MCF 10A (cell line): ENCODE measurements around the gene SLC38A6. TPM values are rescaled to one million over a fixed set of nuclear protein-coding genes. Genes with fewer than 3 reads are reported as not detected.

Source experiments
- BruUV-seq: library from RNA; stranded (reverse); fragments of 400-500 nt; replicated peaks from 2 replicates; lab custom pipeline; 2021; lab: Mats Ljungman, UMichigan
- CTCF ChIA-PET: fragments of 300-600 bp; sonication (Branson Sonifier 250); formaldehyde crosslinking; extraction: SDS; loops from one replicate; lab custom pipeline; 2021; ENCODE audit warnings: antibody characterized with exemption, inconsistent platforms; lab: Yijun Ruan, JAX
- POLR2A ChIA-PET: fragments of 300-600, 350-650 bp; sonication (Branson Sonifier 250); formaldehyde crosslinking; extraction: SDS; loops from one replicate; lab custom pipeline; 2020; ENCODE audit warnings: antibody characterized with exemption, inconsistent platforms; lab: Yijun Ruan, JAX
- DNase-seq: peaks from one replicate; pipeline ENCODE4 v3.0.0-alpha.2; 2018; ENCODE audit not compliant: unreplicated experiment
- H3K27ac Mint-ChIP-seq: one replicate; pipeline ENCODE4 v1.8.0; 2022; ENCODE audit warnings: mild to moderate bottlenecking, low read depth, mixed read lengths; ENCODE audit not compliant: unreplicated experiment
- H3K27me3 Mint-ChIP-seq: one replicate; pipeline ENCODE4 v1.8.0; 2022; ENCODE audit warnings: mixed read lengths; ENCODE audit not compliant: insufficient read depth, unreplicated experiment
- H3K36me3 Mint-ChIP-seq: one replicate; pipeline ENCODE4 v1.8.0; 2022; ENCODE audit warnings: mild to moderate bottlenecking, moderate library complexity, mixed read lengths; ENCODE audit not compliant: insufficient read depth, unreplicated experiment
- H3K4me1 Mint-ChIP-seq: one replicate; pipeline ENCODE4 v1.8.0; 2022; ENCODE audit warnings: mixed read lengths; ENCODE audit not compliant: insufficient read depth, unreplicated experiment
- H3K4me3 Mint-ChIP-seq: one replicate; pipeline ENCODE4 v1.8.0; 2022; ENCODE audit warnings: mild to moderate bottlenecking, moderate library complexity, mixed read lengths; ENCODE audit not compliant: unreplicated experiment
- H3K9me3 Mint-ChIP-seq: one replicate; pipeline ENCODE4 v1.8.0; 2022; ENCODE audit warnings: mixed read lengths; ENCODE audit not compliant: unreplicated experiment
- intact Hi-C: fragments of 100-400 bp; cut with micrococcal nuclease; formaldehyde crosslinking; loops from 2 replicates; pipeline ENCODE4 v1.14.1; 2022
- total RNA-seq: library from RNA; stranded (reverse); gene quantifications from 2 replicates; pipeline ENCODE4 v1.2.3, GENCODE V29; 2022
- TF ChIP-seq, protein P1 (sequence below): fragments of 200-600 bp; IDR thresholded peaks from one replicate; pipeline ENCODE4 v1.8.0; 2022; ENCODE audit warnings: antibody characterized with exemption, mild to moderate bottlenecking; ENCODE audit not compliant: unreplicated experiment

SLC38A6 gene
- total RNA-seq, 1 experiment from 2014 or later: 7.9 TPM

DNA sequence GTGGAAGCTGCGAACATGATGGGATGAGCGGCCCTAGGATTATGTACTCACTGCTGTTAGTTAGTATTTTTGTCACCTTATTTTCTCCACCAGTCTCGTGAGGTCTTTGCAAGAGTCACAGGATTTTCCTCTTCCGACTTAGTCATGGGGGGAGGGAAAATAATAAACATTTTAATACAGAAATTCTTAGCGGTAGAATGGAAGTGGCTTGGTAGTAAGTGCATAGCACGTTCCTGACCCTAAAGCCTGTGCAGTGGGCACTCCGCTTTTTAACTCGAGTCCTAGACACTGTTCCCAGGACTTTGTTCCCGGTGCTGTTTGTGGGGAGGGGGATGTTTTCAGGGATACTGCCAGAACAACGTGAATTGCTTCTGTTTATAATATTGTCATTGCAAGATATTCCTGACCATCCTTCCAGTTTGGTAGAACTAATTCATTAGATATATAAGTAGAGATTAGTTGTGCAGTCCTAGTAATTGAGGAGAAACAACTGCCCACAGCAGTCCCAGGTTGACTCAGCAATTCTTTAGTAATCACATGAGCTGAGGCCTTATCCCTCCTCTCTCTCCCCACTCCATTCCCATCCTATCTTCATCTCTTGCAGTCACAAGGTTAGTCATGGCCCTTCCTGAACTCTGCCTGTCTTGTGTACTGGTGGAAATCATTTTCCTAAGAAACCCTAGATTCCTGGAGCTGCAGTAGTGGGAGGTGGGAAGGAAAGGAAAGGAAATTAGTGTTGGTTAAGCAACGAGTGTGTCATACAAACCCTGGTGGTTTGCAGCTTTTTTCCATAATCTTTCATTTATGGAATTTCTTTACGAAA, 799 bp downstream of the SLC38A6 start:
- Mint-ChIP-seq H3K36me3 (peaks cover 17% of the 10 kb centered on the region), H3K4me1 (peaks cover 16% of the 10 kb centered on the region), H3K27me3 (no peaks in the 10 kb centered on the region), H3K9me3 (no peaks in the 10 kb centered on the region), H3K4me3 (no peak overlapping the region), H3K27ac (no peak overlapping the region)
- ChIA-PET CTCF (interaction anchor here (0.6 to 1.3 kb wide), 7 partner anchors 10 to 1102 kb away, joined by 3 to 4 read pairs (median 4); no protein-coding TSS in a partner anchor), POLR2A (interaction anchor here (0.6 to 5.1 kb wide), 25 partner anchors 8 to 521 kb away, joined by 3 to 45 read pairs (median 4); partner anchors contain the start of genes MNAT1 and SIX4)
- DNase-seq: peak; percentile 62
- TF ChIP-seq, protein P1, sequence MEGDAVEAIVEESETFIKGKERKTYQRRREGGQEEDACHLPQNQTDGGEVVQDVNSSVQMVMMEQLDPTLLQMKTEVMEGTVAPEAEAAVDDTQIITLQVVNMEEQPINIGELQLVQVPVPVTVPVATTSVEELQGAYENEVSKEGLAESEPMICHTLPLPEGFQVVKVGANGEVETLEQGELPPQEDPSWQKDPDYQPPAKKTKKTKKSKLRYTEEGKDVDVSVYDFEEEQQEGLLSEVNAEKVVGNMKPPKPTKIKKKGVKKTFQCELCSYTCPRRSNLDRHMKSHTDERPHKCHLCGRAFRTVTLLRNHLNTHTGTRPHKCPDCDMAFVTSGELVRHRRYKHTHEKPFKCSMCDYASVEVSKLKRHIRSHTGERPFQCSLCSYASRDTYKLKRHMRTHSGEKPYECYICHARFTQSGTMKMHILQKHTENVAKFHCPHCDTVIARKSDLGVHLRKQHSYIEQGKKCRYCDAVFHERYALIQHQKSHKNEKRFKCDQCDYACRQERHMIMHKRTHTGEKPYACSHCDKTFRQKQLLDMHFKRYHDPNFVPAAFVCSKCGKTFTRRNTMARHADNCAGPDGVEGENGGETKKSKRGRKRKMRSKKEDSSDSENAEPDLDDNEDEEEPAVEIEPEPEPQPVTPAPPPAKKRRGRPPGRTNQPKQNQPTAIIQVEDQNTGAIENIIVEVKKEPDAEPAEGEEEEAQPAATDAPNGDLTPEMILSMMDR: no peak
- intact Hi-C loops: loop anchor here (2.0 to 5.0 kb wide), 5 partner anchors 200 to 355 kb away; partner anchors contain the start of gene SIX4
- no TSS peak for BruUV-seq

DNA sequence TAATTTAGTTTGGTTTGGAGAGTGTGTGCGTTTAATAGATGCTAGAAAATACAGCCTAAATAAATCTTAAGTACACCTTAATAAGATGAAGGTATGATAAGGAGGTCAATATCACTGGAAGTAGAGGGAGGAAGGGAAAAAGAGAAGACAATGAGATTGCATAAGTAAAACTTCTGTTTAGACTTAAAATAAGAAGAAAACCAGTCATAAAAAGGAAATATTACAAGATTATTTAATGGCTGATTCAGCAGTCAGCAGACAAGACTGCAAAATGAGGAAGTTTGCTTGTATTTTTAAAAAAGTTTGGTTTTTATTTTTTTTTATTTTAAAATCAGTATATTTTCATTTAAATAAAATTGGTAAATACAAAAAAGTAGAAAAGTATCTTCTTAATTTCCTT, 3.2 kb downstream of the SLC38A6 start:
- intact Hi-C loops: loop anchor here (5.0 kb wide), 2 partner anchors 198 to 357 kb away; no protein-coding TSS in a partner anchor
- peaks cover 11% of the 10 kb centered on the region for H3K4me1 Mint-ChIP-seq
- DNase-seq: no peak

DNA sequence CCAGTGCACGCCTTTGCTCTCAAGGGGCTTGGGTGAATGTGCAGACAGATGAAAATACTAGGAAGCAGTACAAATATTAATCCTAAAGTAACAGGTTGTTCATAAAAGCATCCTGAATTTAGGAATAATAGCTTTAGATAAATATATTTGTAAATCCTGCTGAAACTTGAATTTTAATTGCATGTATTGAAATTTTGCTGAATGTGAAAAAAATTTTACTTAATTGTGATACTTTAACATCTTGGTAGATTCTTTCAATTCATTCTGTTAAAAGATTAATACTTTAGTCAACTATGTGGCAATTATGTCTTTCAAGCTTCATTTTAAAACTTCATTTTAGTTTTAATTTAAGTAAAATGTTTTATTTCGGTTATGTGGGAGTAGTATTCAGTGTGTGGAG, 5.5 kb downstream of the SLC38A6 start:
- ChIA-PET CTCF (interaction anchor here (0.6 kb wide), 1 partner anchor 120 kb away, joined by 3 read pairs; no protein-coding TSS in a partner anchor), POLR2A (interaction anchor here (0.6 kb wide), 2 partner anchors 179 to 198 kb away, joined by 3 read pairs; no protein-coding TSS in a partner anchor)
- TF ChIP-seq, protein P1: no peak

More for the DNA sequence above, 3.2 kb downstream of the SLC38A6 start:
- Mint-ChIP-seq H3K4me3 (no peak overlapping the region), H3K36me3 (peaks cover 7% of the 10 kb centered on the region), H3K9me3 (no peaks in the 10 kb centered on the region), H3K27me3 (no peaks in the 10 kb centered on the region), H3K27ac (no peak overlapping the region)
- TF ChIP-seq, protein P1: no peak
- BruUV-seq: no TSS peak
- ChIA-PET POLR2A (interaction anchor here (0.6 kb wide), 1 partner anchor 235 kb away, joined by 4 read pairs; no protein-coding TSS in a partner anchor), CTCF (interaction anchor here (1.0 to 1.3 kb wide), 2 partner anchors 262 to 359 kb away, joined by 4 to 6 read pairs; no protein-coding TSS in a partner anchor)

DNA sequence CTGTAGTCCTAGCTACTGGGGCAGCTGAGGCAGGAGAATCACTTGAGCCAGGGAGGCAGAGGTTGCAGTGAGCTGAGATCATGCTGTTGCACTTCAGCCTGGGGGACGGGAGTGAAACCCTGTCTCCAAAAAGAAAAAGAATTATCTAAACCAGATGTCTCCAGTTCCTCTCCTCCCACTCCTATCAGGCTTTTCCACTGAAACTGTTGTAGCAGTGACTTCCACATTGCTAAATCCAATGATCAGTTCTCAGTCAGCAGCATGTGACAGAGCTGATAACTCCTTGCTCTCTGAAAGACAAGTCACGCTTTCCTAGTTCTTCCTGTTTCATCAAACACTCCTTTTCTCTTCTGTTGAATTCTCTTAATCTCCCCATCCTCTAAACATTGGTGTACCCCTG, 8.6 kb downstream of the SLC38A6 start:
- Mint-ChIP-seq H3K4me1 (no peaks in the 10 kb centered on the region), H3K27ac (no peak overlapping the region), H3K27me3 (no peaks in the 10 kb centered on the region), H3K36me3 (peaks cover 24% of the 10 kb centered on the region), H3K4me3 (no peak overlapping the region), H3K9me3 (no peaks in the 10 kb centered on the region)
- intact Hi-C loops: no loop called here
- ChIA-PET POLR2A (interaction anchor here (1.6 kb wide), 1 partner anchor 8 kb away, joined by 4 read pairs; no protein-coding TSS in a partner anchor), CTCF (interaction anchor here (0.7 to 1.0 kb wide), 2 partner anchors 36 to 412 kb away, joined by 3 read pairs; no protein-coding TSS in a partner anchor)
- no TSS peak for BruUV-seq
- no peak for DNase-seq
- TF ChIP-seq, protein P1: no peak

More for the DNA sequence above, 5.5 kb downstream of the SLC38A6 start:
- DNase-seq: no peak
- Mint-ChIP-seq H3K4me3 (no peak overlapping the region), H3K9me3 (no peaks in the 10 kb centered on the region), H3K36me3 (peaks cover 12% of the 10 kb centered on the region), H3K4me1 (peaks cover 6% of the 10 kb centered on the region), H3K27me3 (no peaks in the 10 kb centered on the region), H3K27ac (no peak overlapping the region)
- no TSS peak for BruUV-seq
- intact Hi-C loops: no loop called here
